Psoas muscle (tissue), 8 donors: Measurements from ENCODE around the gene AS3MT. TPM values are rescaled to one million over a fixed set of nuclear protein-coding genes. Genes with fewer than 3 reads are reported as not detected.
"Not testable (repeated sequence)": the region's sequence is repeated elsewhere in the genome, so short reads cannot be mapped to it uniquely, and the experiment has no call there.

ENCODE experiments used
- ATAC-seq, 4 donors: fragments of 200-7000 bp; cut with Tn5 transposase; one replicate each; pipeline ENCODE4 v1.9.1; 2020; ENCODE audit warnings: moderate library complexity in 3 of 4, mild to moderate bottlenecking in 2 of 4
- DNase-seq, 2 donors: peaks; one replicate each; pipeline ENCODE4 v3.0.0-alpha.2; 2020
- H3K27ac ChIP-seq: fragments of 200-600 bp; one replicate; pipeline ENCODE4 v1.8.0; 2022
- H3K27me3 ChIP-seq, 3 donors: fragments of 200-600 bp in 1 of 3; one replicate each; pipeline versions ENCODE4 v1.6.1 to v1.8.0; 2013 to 2022; ENCODE audit warnings: low read length in 2 of 3, mild to moderate bottlenecking in 2 of 3, moderate library complexity in 1 of 3; ENCODE audit not compliant: insufficient read depth in 3 of 3
- H3K36me3 ChIP-seq, 2 donors: fragments of 200-600 bp in 1 of 2; one replicate each; pipeline versions ENCODE4 v1.6.1 to v1.8.0; 2013 to 2022; ENCODE audit warnings: low read depth in 1 of 2, mild to moderate bottlenecking in 1 of 2, moderate library complexity in 1 of 2; ENCODE audit not compliant: insufficient read depth in 1 of 2
- H3K4me1 ChIP-seq: fragments of 200-600 bp; one replicate; pipeline ENCODE4 v1.8.0; 2022
- H3K4me3 ChIP-seq: fragments of 200-600 bp; one replicate; pipeline ENCODE4 v1.8.0; 2022; ENCODE audit warnings: mild to moderate bottlenecking
- H3K9me3 ChIP-seq: fragments of 200-600 bp; one replicate; pipeline ENCODE4 v1.8.0; 2022
- CTCF ChIP-seq: fragments of 200-600 bp; IDR thresholded peaks from one replicate; pipeline ENCODE4 v1.8.0; 2022; ENCODE audit warnings: antibody characterized with exemption
- WGBS, 3 donors: extraction: QIAGEN DNeasy Blood & Tissue Kit; methylation state at CpG; one replicate each; pipeline versions ENCODE4 v1.1.6 to v1.1.7; 2013; 5-methylcytosine and 5-hydroxymethylcytosine counted together
- intact Hi-C, 2 donors: fragments of 100-400 bp; cut with DNase I; formaldehyde crosslinking; loops; one replicate each; pipeline versions ENCODE4 v1.11.0 to v1.14.2; 2022
- polyA plus RNA-seq, 3 donors: library from polyadenylated mRNA; stranded (reverse); fragments of 200-250 nt; gene quantifications; one replicate each; pipeline ENCODE4 v1.2.3, GENCODE V29; 2013
- total RNA-seq, 4 donors: library from RNA; stranded (reverse); fragmentation: NEBNext Ultra II Directional in 2 of 4; extraction: Animal tissue kit (Norgen Biotek cat#: 25700) in 2 of 4; gene quantifications; one replicate each; pipeline versions ENCODE4 v1.2.1 to v1.2.4, GENCODE V29; 2021 to 2023
- donor health status: healthy with polysubstance abuse.
- donor health status: DM: no; HTN: no; CAD: no; lungs with moderate emphysema.
- donor health status: Bipolar disorder and iron deficiency.
- donor health status: healthy.
- donor health status: DM: yes; HTN: yes; CAD: no.
- donor health status: DM: no; HTN: no; CAD: no.
- donor health status: DM: no; HTN: no; CAD: no.
- donor health status: DM: yes; HTN: yes; CAD: no.

The AS3MT gene
- total and polyA plus RNA-seq, 7 donors = 0.96 to 4.9 (median 2.2) TPM

DNA sequence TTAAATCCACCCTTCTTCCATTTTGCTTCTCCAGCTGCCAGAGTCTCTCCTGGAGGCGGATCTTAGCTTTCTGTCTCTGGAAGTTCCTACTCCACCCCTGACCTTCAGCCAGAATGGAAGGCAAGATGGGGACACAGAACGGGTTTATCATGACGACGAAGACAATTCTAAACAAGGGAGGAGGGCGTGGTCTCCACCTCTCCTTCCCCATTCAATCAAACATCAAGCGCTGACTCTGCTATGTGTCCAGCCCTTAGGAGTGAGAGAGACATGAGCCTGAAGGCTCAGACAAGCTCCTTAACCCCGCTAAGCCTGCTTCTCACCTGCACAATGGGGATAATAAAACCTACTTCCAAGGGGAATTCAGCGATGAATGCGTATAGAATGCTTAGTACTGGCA lies 35.1 kb upstream of the AS3MT start:
- Histone ChIP-seq H3K27ac (no peak overlapping the region), H3K36me3 (peaks cover 0 to 14% of the 10 kb centered on the region in 2 donors), H3K4me3 (no peak overlapping the region), H3K27me3 (no peaks in the 10 kb centered on the region), H3K4me1 (no peaks in the 10 kb centered on the region), H3K9me3 (no peaks in the 10 kb centered on the region)
- TF ChIP-seq CTCF = no peak
- intact Hi-C loops = loop anchor here (2.0 to 10.0 kb wide), 5 partner anchors 67 to 421 kb away; no protein-coding TSS in a partner anchor
- 64 to 71% (median 67%) methylated on average over 9 of the region's 9 CpGs for WGBS, 3 donors
- ATAC-seq (no peak), DNase-seq (no peak)

DNA sequence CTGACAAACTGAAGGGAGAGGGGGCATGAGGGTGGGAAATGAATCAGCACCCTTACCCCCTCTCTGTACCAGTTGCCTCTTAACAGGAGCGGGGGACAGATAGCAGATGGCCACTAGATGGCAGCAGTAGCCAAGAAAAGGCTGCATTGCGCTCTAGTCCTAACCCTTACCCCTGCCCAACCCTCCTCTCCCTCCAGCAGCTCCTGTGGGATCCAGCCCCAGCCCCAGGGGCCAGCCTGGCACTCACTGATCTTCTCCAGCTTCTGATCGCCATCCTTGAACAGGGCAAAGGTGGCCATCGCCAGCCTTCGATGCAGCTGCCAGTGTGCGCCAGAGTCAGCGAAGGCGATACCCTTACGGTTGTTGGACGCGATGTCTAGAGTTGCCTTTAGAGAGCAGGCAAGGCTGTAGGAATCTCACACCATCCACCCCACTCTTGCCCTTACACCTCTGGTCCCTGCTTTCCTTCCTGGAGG lies 34.2 kb upstream of the AS3MT start:
- Histone ChIP-seq H3K27me3 (no peaks in the 10 kb centered on the region), H3K27ac (no peak overlapping the region), H3K4me3 (no peak overlapping the region), H3K36me3 (peaks cover 0 to 7% of the 10 kb centered on the region in 2 donors), H3K9me3 (no peaks in the 10 kb centered on the region), H3K4me1 (no peaks in the 10 kb centered on the region)
- peak; percentile 65 to 82 for DNase-seq
- intact Hi-C loops = loop anchor here (2.0 to 10.0 kb wide), 4 partner anchors 66 to 420 kb away; no protein-coding TSS in a partner anchor
- peak; percentile 82 to 92 (median 89) for ATAC-seq
- TF ChIP-seq CTCF = peak; percentile 81
- WGBS, 3 donors = 59 to 65% (median 63%) methylated on average over 11 of the region's 11 CpGs

GRCh38 chr10:102837230-102837721 lies 32.0 kb upstream of the AS3MT start, which contains the start of gene CYP17A1:
Gene CYP17A1 (minus strand): TSS chr10:102837413. CDS start chr10:102837361, 52 bp downstream.
- ATAC-seq (peak in 3 of 4 donors; percentile 24 to 58 (median 40)), DNase-seq (peak in 1 of 2 donors; percentile 59)
- H3K27ac ChIP-seq = no peak within 1 kb of the TSS
- peaks cover 0 to 9% (median 0%) of the 10 kb centered on the region in 3 donors for H3K27me3 ChIP-seq
- no peaks in the 10 kb centered on the region for H3K36me3 ChIP-seq
- TF ChIP-seq CTCF = no peak
- no peaks in the 10 kb centered on the region for H3K9me3 ChIP-seq
- intact Hi-C loops = loop anchor here in 1 of 2 donors (10.0 kb wide), 1 partner anchor 418 kb away; no protein-coding TSS in a partner anchor
- H3K4me1 ChIP-seq = no peaks in the 10 kb centered on the region
- no peak within 1 kb of the TSS for H3K4me3 ChIP-seq
- WGBS, 3 donors = 49 to 54% (median 52%) methylated on average over 5 of the region's 5 CpGs

- not testable (repeated sequence) for H3K9me3 ChIP-seq, H3K36me3 ChIP-seq, DNase-seq, ATAC-seq, H3K4me1 ChIP-seq, H3K27ac ChIP-seq, H3K4me3 ChIP-seq
- peaks cover 0 to 11% (median 0%) of the 10 kb centered on the region in 3 donors for H3K27me3 ChIP-seq
- 90 to 94% (median 91%) methylated on average over 9 of the region's 9 CpGs for WGBS, 3 donors
- intact Hi-C loops = loop anchor here in 1 of 2 donors (10.0 kb wide), 1 partner anchor 416 kb away; no protein-coding TSS in a partner anchor
Observed at GRCh38 chr10:102838276-102838927, 30.9 kb upstream of the AS3MT start.

DNA sequence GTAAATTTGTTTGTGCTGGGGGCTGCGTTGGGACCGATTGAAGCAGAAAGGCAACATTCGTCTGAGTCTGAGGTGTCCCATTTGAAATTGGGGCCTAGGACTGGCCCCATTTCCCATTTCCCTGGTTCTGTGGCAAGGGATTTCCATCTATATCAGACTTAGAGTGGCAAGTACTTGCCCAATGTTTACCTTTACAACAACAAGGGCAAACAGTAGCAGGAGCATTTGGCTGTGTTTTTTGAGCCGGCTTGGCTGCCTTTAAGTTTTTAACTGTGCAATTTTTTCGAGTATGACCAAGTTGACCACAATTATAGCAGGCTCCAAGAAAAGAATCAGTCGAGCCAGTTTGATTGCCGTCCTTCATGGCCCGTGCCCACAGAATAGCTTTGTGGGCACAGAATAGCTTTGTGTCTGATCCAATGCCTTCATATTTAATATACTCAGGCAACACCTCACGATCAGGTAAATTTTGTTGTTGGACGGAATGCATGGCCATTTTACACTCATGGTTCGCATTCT lies 27.4 kb upstream of the AS3MT start:
- Histone ChIP-seq H3K9me3 (no peaks in the 10 kb centered on the region), H3K36me3 (no peaks in the 10 kb centered on the region), H3K4me3 (no peak overlapping the region), H3K27me3 (peaks cover 0 to 11% (median 0%) of the 10 kb centered on the region in 3 donors), H3K27ac (no peak overlapping the region), H3K4me1 (no peaks in the 10 kb centered on the region)
- 80 to 89% (median 85%) methylated on average over 11 of the region's 11 CpGs for WGBS, 3 donors
- intact Hi-C loops = no loop called here
- no peak for DNase-seq
- ATAC-seq = no peak
- TF ChIP-seq CTCF = no peak

- DNase-seq, H3K4me3 ChIP-seq, H3K27ac ChIP-seq, H3K4me1 ChIP-seq, H3K9me3 ChIP-seq, H3K36me3 ChIP-seq, ATAC-seq, intact Hi-C loops: not testable (repeated sequence)
- peaks cover 0 to 11% (median 0%) of the 10 kb centered on the region in 3 donors for H3K27me3 ChIP-seq
- 51 to 62% (median 52%) methylated on average over 8 of the region's 8 CpGs for WGBS, 3 donors
Observed at GRCh38 chr10:102843139-102843538, 26.1 kb upstream of the AS3MT start.

DNA sequence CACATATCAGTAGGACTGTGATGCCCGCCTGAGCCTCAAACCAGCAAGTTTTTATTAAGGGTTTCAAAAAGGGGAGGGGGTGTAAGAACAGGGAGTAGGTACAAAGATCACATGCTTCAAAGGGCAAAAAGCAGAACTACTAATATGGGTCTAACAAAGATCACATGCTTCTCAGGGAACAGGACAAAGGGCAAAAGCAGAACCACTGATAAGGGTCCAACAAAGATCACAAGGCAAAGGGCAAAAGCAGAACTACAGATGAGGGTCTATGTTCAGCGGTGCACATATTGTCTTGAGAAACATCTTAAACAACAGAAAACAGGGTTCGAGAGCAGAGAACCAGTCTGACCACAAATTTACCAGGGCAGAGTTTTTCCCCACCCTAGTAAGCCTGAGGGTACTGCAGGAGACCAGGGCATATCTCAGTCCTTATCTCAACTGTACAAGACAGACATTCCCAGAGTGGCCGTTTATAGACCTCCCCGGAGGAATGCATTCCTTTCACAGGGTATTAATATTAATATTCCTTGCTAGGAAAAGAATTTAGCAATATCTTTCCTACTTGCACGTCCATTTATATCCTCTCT lies 25.0 kb upstream of the AS3MT start:
- H3K4me1 ChIP-seq, H3K27ac ChIP-seq, H3K9me3 ChIP-seq, H3K36me3 ChIP-seq, H3K4me3 ChIP-seq, DNase-seq, ATAC-seq, intact Hi-C loops: not testable (repeated sequence)
- 83 to 88% (median 88%) methylated on average over 6 of the region's 6 CpGs for WGBS, 3 donors
- peaks cover 0 to 11% (median 0%) of the 10 kb centered on the region in 3 donors for H3K27me3 ChIP-seq
